SK-N-SH treated with all-trans-retinoic acid at 6 μM for 48 hours (cell line): ENCODE measurements around the gene NEU2.

Source experiments
- ARNTL ChIP-seq: fragments of 450-650 bp; formaldehyde crosslinking; IDR thresholded peaks from 2 replicates; pipeline ENCODE4 v1.5.0; 2020; ENCODE audit warnings: low read depth, mild to moderate bottlenecking, moderate library complexity, borderline replicate concordance
- CSDC2 ChIP-seq: fragments of 250-450 bp; sonication (Bioruptor Pico); IDR thresholded peaks from 2 replicates; pipeline ENCODE4 v1.5.0; 2020; ENCODE audit warnings: mild to moderate bottlenecking, moderate library complexity
- ESRRG ChIP-seq: fragments of 250-450 bp; sonication (Bioruptor Pico); IDR thresholded peaks from 2 replicates; pipeline ENCODE4 v1.6.1; 2021; ENCODE audit warnings: mild to moderate bottlenecking
- GLIS3 ChIP-seq: fragments of 250-450 bp; sonication (Bioruptor Pico); IDR thresholded peaks from 2 replicates; pipeline ENCODE4 v1.5.0; 2020; ENCODE audit warnings: mild to moderate bottlenecking, moderate library complexity
- PATZ1 ChIP-seq: fragments of 250-450 bp; sonication (Bioruptor Pico); IDR thresholded peaks from 2 replicates; pipeline ENCODE4 v1.8.0; 2020; ENCODE audit warnings: mild to moderate bottlenecking, moderate library complexity, borderline replicate concordance
- POU6F1 ChIP-seq: fragments of 250-450 bp; sonication (Bioruptor Pico); IDR thresholded peaks from 2 replicates; pipeline ENCODE4 v1.8.0; 2021; ENCODE audit warnings: low read depth, mild to moderate bottlenecking, moderate library complexity, borderline replicate concordance
- PPARA ChIP-seq: fragments of 250-450 bp; sonication (Bioruptor Pico); IDR thresholded peaks from 2 replicates; pipeline ENCODE4 v1.5.0; 2020; ENCODE audit warnings: mild to moderate bottlenecking, borderline replicate concordance
- RARB ChIP-seq: fragments of 250-450 bp; sonication (Bioruptor Pico); IDR thresholded peaks from 2 replicates; pipeline ENCODE4 v1.8.0; 2021; ENCODE audit warnings: mild to moderate bottlenecking, moderate library complexity
- TCF4 ChIP-seq: fragments of 250-450 bp; sonication (Bioruptor Pico); IDR thresholded peaks from 2 replicates; pipeline ENCODE4 v1.8.0; 2021; ENCODE audit warnings: mild to moderate bottlenecking, moderate library complexity, borderline replicate concordance
- TSHZ2 ChIP-seq: fragments of 250-450 bp; sonication (Bioruptor Pico); IDR thresholded peaks from 2 replicates; pipeline ENCODE4 v1.5.0; 2020; ENCODE audit warnings: mild to moderate bottlenecking, moderate library complexity
- ZC3H10 ChIP-seq: fragments of 250-450 bp; sonication (Bioruptor Pico); IDR thresholded peaks from 2 replicates; pipeline ENCODE4 v1.5.1; 2021; ENCODE audit warnings: mild to moderate bottlenecking, moderate library complexity
- ZFP3 ChIP-seq: fragments of 250-450 bp; sonication (Bioruptor Pico); IDR thresholded peaks from 2 replicates; pipeline ENCODE4 v1.5.0; 2020; ENCODE audit warnings: mild to moderate bottlenecking, moderate library complexity
- ZNF565 ChIP-seq: fragments of 450-650 bp; formaldehyde crosslinking; conservative IDR thresholded peaks from 2 replicates; pipeline ENCODE4 v1.5.0; 2020; ENCODE audit warnings: low read depth, mild to moderate bottlenecking, moderate library complexity

- no peak for TF ChIP-seq PPARA (CRISPR knock-in tag)
- no peak for TF ChIP-seq ZFP3 (CRISPR knock-in tag)
- TF ChIP-seq PATZ1 (CRISPR knock-in tag): no peak
- no peak for TF ChIP-seq RARB (CRISPR knock-in tag)
- no peak for TF ChIP-seq TSHZ2 (CRISPR knock-in tag)
- TF ChIP-seq ZC3H10 (CRISPR knock-in tag): no peak
- no peak for TF ChIP-seq ZNF565 (CRISPR knock-in tag)
- TF ChIP-seq GLIS3 (CRISPR knock-in tag): no peak
- no peak for TF ChIP-seq ARNTL
- no peak for TF ChIP-seq CSDC2
- TF ChIP-seq TCF4 (CRISPR knock-in tag): no peak
- TF ChIP-seq ESRRG (CRISPR knock-in tag): no peak
- TF ChIP-seq POU6F1: no peak
Observed at GRCh38 chr2:233003658-233004555, 28.6 kb upstream of the NEU2 start.
